K562 (cell line): ENCODE measurements around the gene FFAR1. TPM values are rescaled to one million over a fixed set of nuclear protein-coding genes. Genes with fewer than 3 reads are reported as not detected.

ENCODE experiments used
- ATAC-seq: fragments of 200-7000 bp; cut with Tn5 transposase; 3 replicates; pipeline ENCODE4 v1.9.1; 2020; ENCODE audit warnings: moderate library complexity
- BruUV-seq: library from RNA; stranded (reverse); fragments of 400-500 nt; replicated peaks from 2 replicates; lab custom pipeline; 2021; lab: Mats Ljungman, UMichigan
- CTCF ChIA-PET: fragments of 300-600 bp; formaldehyde crosslinking; extraction: SDS; loops from one replicate; lab custom pipeline; 2021; ENCODE audit warnings: low intra/inter-chr PET ratio; lab: Yijun Ruan, JAX
- POLR2A ChIA-PET: fragments of 300-600, 350-650 bp; sonication (Branson Sonifier 250); formaldehyde crosslinking; extraction: SDS; loops from one replicate; lab custom pipeline; 2021; ENCODE audit warnings: antibody characterized with exemption, inconsistent platforms; lab: Yijun Ruan, JAX
- DNase-seq, 4 experiments: peaks; one replicate each; pipeline versions ENCODE4 v3.0.0 to v3.0.0-alpha.2; 2011 to 2018; ENCODE audit warnings: low spot score in 3 of 4, mixed read lengths in 3 of 4; ENCODE audit errors: extremely low read depth in 1 of 4
- FAIRE-seq: peaks from 2 replicates; lab custom pipeline; 2011; peaks lifted over from hg19 to GRCh38; lab: Jason Lieb, UNC
- H2AFZ ChIP-seq: 2 replicates; pipeline ENCODE4 v1.6.0; 2011; ENCODE audit warnings: low read depth, low read length, control low read depth, inconsistent platforms
- H3K27ac ChIP-seq: fragments of 200-600 bp; 3 replicates; pipeline ENCODE4 v1.8.0; 2011; ENCODE audit warnings: low read depth, mild to moderate bottlenecking, control low read depth, inconsistent platforms, low read length, moderate library complexity, mixed read lengths; ENCODE audit errors: extremely low read depth
- H3K27me3 ChIP-seq, 2 experiments: fragments of 300-600 bp in 1 of 2; 2 replicates in 1 of 2; 3 replicates in 1 of 2; pipeline versions ENCODE4 v1.6.0 to v1.8.0; 2011; ENCODE audit warnings: inconsistent platforms in 2 of 2, low read length in 2 of 2, mild to moderate bottlenecking in 1 of 2, mixed read lengths in 1 of 2, moderate library complexity in 1 of 2; ENCODE audit not compliant: control insufficient read depth in 2 of 2, insufficient read depth in 2 of 2
- H3K36me3 ChIP-seq: fragments of 300-600 bp; 3 replicates; pipeline ENCODE4 v1.8.0; 2011; ENCODE audit warnings: mild to moderate bottlenecking, low read length, inconsistent platforms; ENCODE audit not compliant: control insufficient read depth, insufficient read depth
- H3K4me1 ChIP-seq, 2 experiments: fragments of 200-600 bp in 1 of 2; replicated peaks in 1 of 2; 2 replicates in 1 of 2; 3 replicates in 1 of 2; pipeline versions ENCODE4 v1.5.1 to v1.8.0; 2011; ENCODE audit warnings: inconsistent platforms in 2 of 2, low read length in 2 of 2, mild to moderate bottlenecking in 1 of 2, mixed read lengths in 1 of 2, moderate library complexity in 1 of 2; ENCODE audit not compliant: control insufficient read depth in 2 of 2, insufficient read depth in 2 of 2
- H3K4me2 ChIP-seq: 2 replicates; pipeline ENCODE4 v1.6.1; 2011; ENCODE audit warnings: low read length, control low read depth, inconsistent platforms, mixed read lengths; ENCODE audit not compliant: insufficient read depth
- H3K4me3 ChIP-seq: fragments of 200-600 bp; sonication (generic), shearing (Covaris generic); 2 replicates; pipeline ENCODE4 v1.5.1; 2016; ENCODE audit warnings: control low read depth, inconsistent platforms
- H3K79me2 ChIP-seq: fragments of 200-600 bp; 3 replicates; pipeline ENCODE4 v1.8.0; 2011; ENCODE audit warnings: low read length, inconsistent platforms; ENCODE audit not compliant: control insufficient read depth, insufficient read depth
- H3K9ac ChIP-seq, 2 experiments: 2 replicates each; pipeline versions ENCODE4 v1.6.0 to v1.6.1; 2011; ENCODE audit warnings: low read depth in 2 of 2, low read length in 2 of 2, control low read depth in 1 of 2, inconsistent platforms in 1 of 2, mild to moderate bottlenecking in 1 of 2, mixed read lengths in 1 of 2; ENCODE audit not compliant: insufficient read depth in 1 of 2
- H3K9me1 ChIP-seq: one replicate; pipeline ENCODE4 v1.6.0; 2011; ENCODE audit warnings: inconsistent platforms, mild to moderate bottlenecking, low read length, moderate library complexity; ENCODE audit not compliant: control insufficient read depth, insufficient read depth
- H3K9me3 ChIP-seq: replicated peaks from 2 replicates; pipeline ENCODE4 v1.5.1; 2011; ENCODE audit warnings: low read depth, low read length, inconsistent platforms; ENCODE audit not compliant: control insufficient read depth, insufficient read depth
- H4K20me1 ChIP-seq: replicated peaks from 2 replicates; pipeline ENCODE4 v1.6.1; 2011; ENCODE audit warnings: low read length, inconsistent platforms, mixed read lengths; ENCODE audit not compliant: control insufficient read depth, insufficient read depth
- CXXC5 ChIP-seq: fragments of 250-450 bp; sonication (Bioruptor Pico); IDR thresholded peaks from 2 replicates; pipeline ENCODE4 v1.8.0; 2022; ENCODE audit warnings: inconsistent platforms, mild to moderate bottlenecking, moderate library complexity
- DDX20 ChIP-seq: fragments of 450-650 bp; IDR thresholded peaks from 2 replicates; pipeline ENCODE4 v1.6.1; 2016; ENCODE audit warnings: missing genetic modification characterization, low read depth, mild to moderate bottlenecking, missing compliant biosample characterization, moderate library complexity
- MYBL2 ChIP-seq, 2 experiments: fragments of 450-650 bp in 1 of 2; sonication (generic) in 1 of 2; formaldehyde crosslinking in 1 of 2; IDR thresholded peaks; 2 replicates each; pipeline versions ENCODE4 v1.6.1 to v1.8.1; 2017 to 2022; ENCODE audit warnings: borderline replicate concordance in 1 of 2, inconsistent platforms in 1 of 2, low read depth in 1 of 2, mild to moderate bottlenecking in 1 of 2, missing genetic modification reagents in 1 of 2, moderate library complexity in 1 of 2
- MYC ChIP-seq, 2 experiments: fragments of 250-450 bp in 1 of 2; sonication (Bioruptor Pico) in 1 of 2; IDR thresholded peaks; 2 replicates each; pipeline versions ENCODE4 v1.5.1 to v1.6.1; 2012 to 2021; ENCODE audit warnings: low read depth in 2 of 2, borderline replicate concordance in 1 of 2, improper control_type of control experiment in 1 of 2, low read length in 1 of 2, mild to moderate bottlenecking in 1 of 2, moderate library complexity in 1 of 2
- NFIC ChIP-seq: fragments of 450-650 bp; IDR thresholded peaks from 2 replicates; pipeline ENCODE4 v1.6.1; 2017; ENCODE audit warnings: mild to moderate bottlenecking, inconsistent platforms
- NFYB ChIP-seq: IDR thresholded peaks from 2 replicates; pipeline ENCODE4 v1.6.1; 2011; ENCODE audit warnings: mild to moderate bottlenecking, moderate library complexity; ENCODE audit not compliant: insufficient read length; ENCODE audit errors: extremely low read depth
- NRF1 ChIP-seq, 2 experiments: fragments of 450-650 bp; IDR thresholded peaks in 1 of 2; conservative IDR thresholded peaks in 1 of 2; 2 replicates each; pipeline ENCODE4 v1.6.1; 2014; ENCODE audit warnings: mild to moderate bottlenecking in 2 of 2
- PHB2 ChIP-seq: fragments of 450-650 bp; IDR thresholded peaks from 2 replicates; pipeline ENCODE4 v1.6.1; 2017; ENCODE audit warnings: low read depth
- PURB ChIP-seq: sonication (generic); formaldehyde crosslinking; IDR thresholded peaks from 2 replicates; pipeline ENCODE4 v1.9.0; 2021; ENCODE audit warnings: low read depth, mild to moderate bottlenecking, missing genetic modification reagents
- SAFB2 ChIP-seq: fragments of 200-400 bp; formaldehyde crosslinking; IDR thresholded peaks from 2 replicates; pipeline ENCODE4 v1.6.1; 2018; ENCODE audit warnings: borderline replicate concordance, low read length, low read depth, moderate library complexity; ENCODE audit not compliant: severe bottlenecking
- SOX6 ChIP-seq: fragments of 450-650 bp; IDR thresholded peaks from 2 replicates; pipeline ENCODE4 v1.6.1; 2014; ENCODE audit warnings: mild to moderate bottlenecking
- TAF9B ChIP-seq: fragments of 450-650 bp; IDR thresholded peaks from 2 replicates; pipeline ENCODE4 v1.6.1; 2018; ENCODE audit warnings: mild to moderate bottlenecking; ENCODE audit not compliant: partially characterized antibody
- THRAP3 ChIP-seq: fragments of 450-650 bp; IDR thresholded peaks from 2 replicates; pipeline ENCODE4 v1.6.1; 2016; ENCODE audit warnings: mild to moderate bottlenecking, inconsistent platforms, borderline replicate concordance
- ZNF165 ChIP-seq: fragments of 250-450 bp; sonication (Bioruptor Pico); IDR thresholded peaks from 2 replicates; pipeline ENCODE4 v1.4.0; 2020; ENCODE audit warnings: borderline replicate concordance
- ZNF57 ChIP-seq: fragments of 450-650 bp; formaldehyde crosslinking; IDR thresholded peaks from 2 replicates; pipeline ENCODE4 v1.4.0; 2020; ENCODE audit warnings: mild to moderate bottlenecking, moderate library complexity
- ZNF695 ChIP-seq: fragments of 450-650 bp; formaldehyde crosslinking; IDR thresholded peaks from 2 replicates; pipeline ENCODE4 v1.4.0; 2020; ENCODE audit warnings: mild to moderate bottlenecking, moderate library complexity
- ZNF696 ChIP-seq: fragments of 250-450 bp; sonication (Bioruptor Pico); conservative IDR thresholded peaks from 2 replicates; pipeline ENCODE4 v1.4.0; 2020; ENCODE audit warnings: mild to moderate bottlenecking, moderate library complexity
- WGBS: fragments of 100-300 bp; shearing (Covaris generic); methylation state at CpG from one replicate; pipeline ENCODE4 v1.1.6; 2016; ENCODE audit warnings: low coverage, mixed read lengths; ENCODE audit not compliant: insufficient coverage; ENCODE audit errors: missing lambda C conversion rate; 5-methylcytosine and 5-hydroxymethylcytosine counted together
- in situ Hi-C: fragments of 300-500 bp; cut with MboI; formaldehyde crosslinking; loops from 4 replicates; pipeline ENCODE4 v1.15.0; 2018; ENCODE audit warnings: inconsistent platforms, mixed read lengths
- intact Hi-C: fragments of 100-400 bp; cut with micrococcal nuclease; formaldehyde crosslinking; loops from 2 replicates; pipeline ENCODE4 v1.14.2; 2022
- polyA plus RNA-seq, 8 experiments: library from polyadenylated mRNA; depleted of rRNA in 4 of 8; stranded (reverse) in 5 of 8; unstranded in 3 of 8; fragments of >200 nt; fragmentation: Nextera tagmentation in 2 of 8; fragmentation: Illumina TruSeq in 1 of 8; extraction: Ambion mirVana in 2 of 8; extraction: Trizol in 1 of 8; gene quantifications; 2 replicates each; pipeline versions ENCODE4 v1.2.1 to v1.2.3, GENCODE V29; 2011 to 2014; ENCODE audit warnings: inconsistent platforms in 1 of 8, missing spikeins in 1 of 8
- total RNA-seq, 7 experiments: library from RNA; depleted of rRNA in 6 of 7; stranded (reverse); fragments of >200 nt in 6 of 7; fragmentation: Illumina TruSeq in 2 of 7; extraction: Trizol in 2 of 7; gene quantifications; 2 replicates each; pipeline versions ENCODE4 v1.2.1 to v1.2.3, GENCODE V29; 2011 to 2021; ENCODE audit warnings: low replicate concordance in 1 of 7
- TF ChIP-seq, protein P1 (sequence below): fragments of 250-450 bp; sonication (Bioruptor Pico); IDR thresholded peaks from 2 replicates; pipeline ENCODE4 v1.5.0; 2021; ENCODE audit warnings: mild to moderate bottlenecking, moderate library complexity

FFAR1 gene
- total and polyA plus RNA-seq, 9 of the 15 experiments (the other 6 are each of a cell fraction or from before 2014, with no cell fraction given), result not detected

DNA sequence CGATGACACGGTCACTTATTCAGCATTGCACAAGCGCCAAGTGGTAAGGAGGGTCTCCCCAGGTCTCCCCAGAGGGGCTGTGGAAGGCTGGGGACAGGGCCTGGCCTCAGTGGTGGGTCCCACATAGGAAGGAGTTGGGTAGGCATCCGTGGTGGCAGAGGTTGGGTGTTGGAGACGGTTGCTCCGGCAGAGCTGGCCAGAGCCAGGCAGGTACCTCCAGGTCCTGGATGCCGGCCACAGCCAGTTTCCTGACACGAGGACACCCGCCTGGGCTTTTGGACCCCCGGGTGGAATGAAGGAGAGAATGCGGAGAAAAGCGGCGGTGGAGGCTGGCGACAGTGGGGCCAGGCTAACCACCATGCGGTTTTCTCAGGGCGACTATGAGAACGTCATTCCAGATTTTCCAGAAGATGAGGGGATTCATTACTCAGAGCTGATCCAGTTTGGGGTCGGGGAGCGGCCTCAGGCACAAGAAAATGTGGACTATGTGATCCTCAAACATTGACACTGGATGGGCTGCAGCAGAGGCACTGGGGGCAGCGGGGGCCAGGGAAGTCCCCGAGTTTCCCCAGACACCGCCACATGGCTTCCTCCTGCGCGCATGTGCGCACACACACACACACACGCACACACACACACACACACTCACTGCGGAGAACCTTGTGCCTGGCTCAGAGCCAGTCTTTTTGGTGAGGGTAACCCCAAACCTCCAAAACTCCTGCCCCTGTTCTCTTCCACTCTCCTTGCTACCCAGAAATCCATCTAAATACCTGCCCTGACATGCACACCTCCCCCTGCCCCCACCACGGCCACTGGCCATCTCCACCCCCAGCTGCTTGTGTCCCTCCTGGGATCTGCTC, 1.3 kb upstream of the FFAR1 start:
- intact Hi-C loops (no loop called here), in situ Hi-C loops (no loop called here)
- DNase-seq (peak in 3 of 4 experiments; percentile 12 to 26 (median 22)), FAIRE-seq (no peak), ATAC-seq (no peak)
- Histone ChIP-seq H3K36me3 (no peaks in the 10 kb centered on the region), H3K4me1 (peaks cover 7 to 32% of the 10 kb centered on the region in 2 experiments; a peak in 3 of 5 replicates), H3K9me3 (no peaks in the 10 kb centered on the region), H3K27ac (no peak overlapping the region), H2AFZ (no peak overlapping the region; the same call in 1 of the 2 replicates), H4K20me1 (no peaks in the 10 kb centered on the region), H3K4me3 (no peak overlapping the region), H3K9ac (0 out of 4 replicates have a peak overlapping the region, but pooled peaks of 1 of the 2 experiments have one; percentile 27), H3K4me2 (no peak overlapping the region), H3K79me2 (no peaks in the 10 kb centered on the region), H3K9me1 (no peaks in the 10 kb centered on the region), H3K27me3 (0 out of 5 replicates have a peak, but pooled peaks cover 0 to 3% of the 10 kb centered on the region in 2 experiments)
- ChIA-PET CTCF (no interaction called here), POLR2A (no interaction called here)
- WGBS, result 27% methylated on average over 18 of the region's 28 CpGs
- BruUV-seq, result no TSS peak
- TF ChIP-seq NRF1 (conservative IDR thresholded peaks at IDR 0.05 in 1 of 2, IDR thresholded peaks at IDR 0.05 in 1 of 2), result peak; percentile 52 to 67
- peak; percentile 33; the same call in 1 of the 2 replicates for TF ChIP-seq MYC (IDR thresholded peaks at IDR 0.05; ENCODE audit: low read depth, low read length)
- TF ChIP-seq MYC (CRISPR knock-in tag; IDR thresholded peaks at IDR 0.05; ENCODE audit: borderline replicate concordance, low read depth), result no peak
- peak; percentile 91 for TF ChIP-seq NFIC
- no peak for TF ChIP-seq ZNF695 (CRISPR knock-in tag)
- TF ChIP-seq, protein P1, sequence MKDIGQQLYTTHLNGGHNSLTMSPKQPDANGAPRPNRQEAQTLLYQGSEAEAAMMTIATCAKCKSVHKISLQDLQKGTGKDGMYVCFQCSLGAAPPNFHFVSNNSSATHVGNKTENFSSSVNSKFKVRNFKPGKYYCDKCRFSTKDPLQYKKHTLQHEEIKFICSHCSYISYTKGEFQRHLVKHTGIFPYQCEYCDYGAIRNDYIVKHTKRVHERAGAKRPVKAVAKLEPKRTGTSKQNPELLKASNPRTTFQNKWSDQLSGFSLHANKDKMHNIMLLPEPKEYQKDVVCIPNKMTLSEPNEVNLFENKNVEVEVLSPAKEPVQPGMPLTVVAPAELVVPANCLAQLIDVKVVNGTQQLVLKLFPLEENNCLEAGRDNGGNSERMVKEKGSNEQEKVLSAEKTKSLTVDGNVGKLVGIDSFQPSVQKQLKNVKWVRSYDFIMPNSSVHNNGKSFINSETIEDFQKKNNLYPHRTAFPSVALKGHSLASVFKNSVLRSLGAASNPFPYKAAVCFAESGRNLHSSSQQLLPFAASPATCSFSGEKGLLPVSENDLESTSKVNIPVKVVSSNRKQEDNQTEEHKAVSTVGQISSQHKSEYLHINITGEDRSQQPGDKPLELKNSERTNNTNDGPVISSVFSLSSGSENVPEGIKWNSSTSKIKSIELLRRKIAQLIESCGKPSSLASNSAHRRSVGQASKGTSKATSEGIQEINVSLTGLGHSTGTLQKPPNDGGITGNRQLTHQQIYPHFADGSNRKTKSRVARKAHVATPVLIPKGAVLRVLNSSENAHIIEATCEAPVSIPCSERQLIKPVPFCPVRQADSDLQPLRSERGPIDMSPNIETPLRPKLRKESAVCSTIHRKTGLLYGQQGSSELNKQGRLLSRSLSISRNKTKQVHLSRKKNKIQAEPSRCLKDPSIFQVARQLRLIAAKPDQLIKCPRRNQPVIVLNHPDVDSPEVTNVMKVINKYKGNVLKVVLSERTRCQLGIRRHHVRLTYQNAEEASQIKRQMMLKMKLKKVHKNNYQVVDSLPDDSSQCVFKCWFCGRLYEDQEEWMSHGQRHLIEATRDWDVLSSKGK (CRISPR knock-in tag), result no peak
- no peak for TF ChIP-seq ZNF57
- no peak for TF ChIP-seq MYBL2 (IDR thresholded peaks at IDR 0.05; ENCODE audit: low read depth)
- no peak for TF ChIP-seq MYBL2 (CRISPR knock-in tag; IDR thresholded peaks at IDR 0.05; ENCODE audit: borderline replicate concordance)
- TF ChIP-seq CXXC5 (CRISPR knock-in tag), result peak; percentile 17; the same call in 1 of the 2 replicates
- no peak for TF ChIP-seq DDX20 (tag)
- TF ChIP-seq THRAP3, result no peak
- no peak for TF ChIP-seq PHB2
- no peak for TF ChIP-seq PURB (CRISPR knock-in tag)
- no peak for TF ChIP-seq ZNF165 (CRISPR knock-in tag)
- TF ChIP-seq SAFB2, result no peak
- no peak for TF ChIP-seq ZNF696 (CRISPR knock-in tag)
- no peak for TF ChIP-seq SOX6
- no peak for TF ChIP-seq NFYB
- TF ChIP-seq TAF9B, result no peak
